Activated CD8-positive, alpha-beta memory T cell treated with anti-CD3 and anti-CD28 coated beads for 36 hours (primary cell): Measurements from ENCODE around the gene ZNF774. TPM values are rescaled to one million over a fixed set of nuclear protein-coding genes. Genes with fewer than 3 reads are reported as not detected.

Experiments used
- CTCF ChIA-PET: fragments of 350-600 bp; sonication (Branson Sonifier 250); formaldehyde crosslinking; loops from one replicate; lab custom pipeline; 2021; ENCODE audit warnings: antibody characterized with exemption; lab: Charles Lee
- POLR2A ChIA-PET: fragments of 350-600 bp; sonication (Branson Sonifier 250); formaldehyde crosslinking; loops from one replicate; lab custom pipeline; 2021; ENCODE audit warnings: antibody characterized with exemption; lab: Charles Lee
- total RNA-seq, 2 experiments: library from RNA; stranded (reverse); gene quantifications; one replicate each; pipeline ENCODE4 v1.2.3, GENCODE V29; 2021

ZNF774 gene
- total RNA-seq, 2 experiments from 2014 or later: 1.0 to 1.1 TPM

- CTCF ChIA-PET: interaction anchor here (0.5 to 2.3 kb wide), 4 partner anchors 15 to 57 kb away, joined by 4 to 11 read pairs (median 5); no protein-coding TSS in a partner anchor
- POLR2A ChIA-PET: interaction anchor here (0.6 to 1.9 kb wide), 3 partner anchors 11 to 154 kb away, joined by 4 to 12 read pairs (median 4); partner anchors contain the start of gene IQGAP1
Observed at GRCh38 chr15:90376789-90377188, 24.7 kb downstream of the ZNF774 start.

GRCh38 chr15:90379263-90379662 is 27.2 kb downstream of the ZNF774 start:
- ChIA-PET CTCF (no interaction called here), POLR2A (no interaction called here)

- CTCF ChIA-PET: interaction anchor here (0.8 to 1.2 kb wide), 2 partner anchors 20 to 75 kb away, joined by 3 to 4 read pairs; no protein-coding TSS in a partner anchor
- POLR2A ChIA-PET: no interaction called here
Observed at GRCh38 chr15:90381515-90381914, 29.4 kb downstream of the ZNF774 start.

GRCh38 chr15:90382320-90382719 is 30.2 kb downstream of the ZNF774 start:
- ChIA-PET CTCF (interaction anchor here (0.6 to 1.2 kb wide), 4 partner anchors 21 to 74 kb away, joined by 3 to 4 read pairs (median 3); no protein-coding TSS in a partner anchor), POLR2A (interaction anchor here (0.6 kb wide), 1 partner anchor 8 kb away, joined by 5 read pairs; no protein-coding TSS in a partner anchor)

- ChIA-PET POLR2A (interaction anchor here (0.5 kb wide), 1 partner anchor 484 kb away, joined by 7 read pairs; no protein-coding TSS in a partner anchor), CTCF (interaction anchor here (0.7 to 0.8 kb wide), 3 partner anchors 18 to 189 kb away, joined by 3 to 6 read pairs (median 4); no protein-coding TSS in a partner anchor)
Observed at GRCh38 chr15:90386221-90386620, 34.1 kb downstream of the ZNF774 start.

GRCh38 chr15:90387534-90388461 is 35.7 kb downstream of the ZNF774 start, which contains the start of gene IQGAP1:
IQGAP1 (plus strand) TSS chr15:90388242; CDS start chr15:90388342, 100 bp downstream.
- POLR2A ChIA-PET: interaction anchor here (0.7 to 2.4 kb wide), 10 partner anchors 10 to 81 kb away, joined by 3 to 12 read pairs (median 4); no protein-coding TSS in a partner anchor
- CTCF ChIA-PET: interaction anchor here (1.6 kb wide), 1 partner anchor 14 kb away, joined by 3 read pairs; no protein-coding TSS in a partner anchor

- ChIA-PET POLR2A (interaction anchor here (0.5 to 2.4 kb wide), 11 partner anchors 11 to 388 kb away, joined by 3 to 12 read pairs (median 4); no protein-coding TSS in a partner anchor), CTCF (interaction anchor here (0.6 to 1.6 kb wide), 2 partner anchors 13 to 64 kb away, joined by 3 to 4 read pairs; no protein-coding TSS in a partner anchor)
Observed at GRCh38 chr15:90388462-90389380, 36.6 kb downstream of the ZNF774 start.

- ChIA-PET POLR2A (interaction anchor here (0.6 to 2.4 kb wide), 3 partner anchors 19 to 83 kb away, joined by 8 to 9 read pairs (median 9); no protein-coding TSS in a partner anchor), CTCF (interaction anchor here (1.6 kb wide), 1 partner anchor 12 kb away, joined by 3 read pairs; no protein-coding TSS in a partner anchor)
Observed at GRCh38 chr15:90389513-90389912, 37.4 kb downstream of the ZNF774 start.

GRCh38 chr15:90393040-90393439 is 41.0 kb downstream of the ZNF774 start:
- POLR2A ChIA-PET: no interaction called here
- CTCF ChIA-PET: no interaction called here

- CTCF ChIA-PET: interaction anchor here (0.6 kb wide), 1 partner anchor 32 kb away, joined by 3 read pairs; no protein-coding TSS in a partner anchor
- POLR2A ChIA-PET: no interaction called here
Observed at GRCh38 chr15:90394074-90394473, 42.0 kb downstream of the ZNF774 start.

- CTCF ChIA-PET: interaction anchor here (2.0 kb wide), 1 partner anchor 17 kb away, joined by 6 read pairs; no protein-coding TSS in a partner anchor
- POLR2A ChIA-PET: no interaction called here
Observed at GRCh38 chr15:90394748-90395442, 42.8 kb downstream of the ZNF774 start.

- CTCF ChIA-PET: interaction anchor here (2.0 kb wide), 1 partner anchor 19 kb away, joined by 6 read pairs; no protein-coding TSS in a partner anchor
Observed at GRCh38 chr15:90396321-90396720, 44.2 kb downstream of the ZNF774 start.

GRCh38 chr15:90400005-90400758 is 48.1 kb downstream of the ZNF774 start:
- CTCF ChIA-PET: no interaction called here
- POLR2A ChIA-PET: no interaction called here

More at GRCh38 chr15:90396321-90396720, 44.2 kb downstream of the ZNF774 start:
- POLR2A ChIA-PET: no interaction called here

- ChIA-PET CTCF (no interaction called here), POLR2A (interaction anchor here (0.7 kb wide), 1 partner anchor 12 kb away, joined by 3 read pairs; the partner anchor contains the start of gene IQGAP1)
Observed at GRCh38 chr15:90400759-90401314, 48.8 kb downstream of the ZNF774 start.

- ChIA-PET POLR2A (interaction anchor here (0.6 to 0.7 kb wide), 2 partner anchors 13 to 14 kb away, joined by 3 read pairs; partner anchors contain the start of gene IQGAP1), CTCF (interaction anchor here (0.7 to 1.4 kb wide), 3 partner anchors 13 to 81 kb away, joined by 3 to 4 read pairs (median 3); no protein-coding TSS in a partner anchor)
Observed at GRCh38 chr15:90401495-90401894, 49.4 kb downstream of the ZNF774 start.

GRCh38 chr15:90402223-90402622 is 50.1 kb downstream of the ZNF774 start:
- CTCF ChIA-PET: interaction anchor here (0.7 to 1.4 kb wide), 3 partner anchors 13 to 82 kb away, joined by 3 to 4 read pairs (median 3); no protein-coding TSS in a partner anchor
- POLR2A ChIA-PET: interaction anchor here (0.6 kb wide), 1 partner anchor 136 kb away, joined by 7 read pairs; no protein-coding TSS in a partner anchor
